HUES64 (cell line): Measurements from ENCODE around the gene PPARA.

Experiments
- H3K27ac ChIP-seq: 2 replicates; pipeline ENCODE4 v1.7.0; 2013; ENCODE audit warnings: low read depth, low read length, inconsistent platforms
- H3K27me3 ChIP-seq: 2 replicates; pipeline ENCODE4 v1.6.1; 2013; ENCODE audit warnings: mild to moderate bottlenecking, low read length; ENCODE audit not compliant: insufficient read depth
- H3K36me3 ChIP-seq: 2 replicates; pipeline ENCODE4 v1.6.1; 2013; ENCODE audit warnings: mild to moderate bottlenecking, low read length; ENCODE audit not compliant: insufficient read depth
- H3K4me1 ChIP-seq: 2 replicates; pipeline ENCODE4 v1.6.1; 2013; ENCODE audit warnings: mild to moderate bottlenecking, low read length, moderate library complexity; ENCODE audit not compliant: insufficient read depth
- H3K4me3 ChIP-seq: 2 replicates; pipeline ENCODE4 v1.5.1; 2013; ENCODE audit warnings: mild to moderate bottlenecking, low read length, moderate library complexity
- H3K9ac ChIP-seq: 2 replicates; pipeline ENCODE4 v1.6.1; 2013; ENCODE audit warnings: mild to moderate bottlenecking, low read depth, low read length
- H3K9me3 ChIP-seq: 2 replicates; pipeline ENCODE4 v1.6.1; 2013; ENCODE audit warnings: low read depth, low read length; ENCODE audit not compliant: insufficient read depth
- WGBS: fragments of 150-250, 120-280 bp; methylation state at CpG from one replicate; pipeline ENCODE4 v1.1.7; 2013; ENCODE audit warnings: missing lambda C conversion rate; 5-methylcytosine and 5-hydroxymethylcytosine counted together

PPARA gene

GRCh38 chr22:46140989-46141928, 9.1 kb upstream of the PPARA start:
- Histone ChIP-seq H3K4me1 (no peaks in the 10 kb centered on the region), H3K9me3 (no peaks in the 10 kb centered on the region), H3K4me3 (no peak overlapping the region), H3K27ac (no peak overlapping the region), H3K27me3 (0 out of 2 replicates have a peak, but pooled peaks cover 2% of the 10 kb centered on the region), H3K36me3 (no peaks in the 10 kb centered on the region), H3K9ac (no peak overlapping the region)
- WGBS, result 88% methylated on average over 16 of the region's 16 CpGs

GRCh38 chr22:46142548-46143490, 7.5 kb upstream of the PPARA start:
- peaks cover 16% of the 10 kb centered on the region for H3K27me3 ChIP-seq

GRCh38 chr22:46143491-46144147, 6.7 kb upstream of the PPARA start:
- Histone ChIP-seq H3K9me3 (no peaks in the 10 kb centered on the region), H3K4me3 (no peak overlapping the region), H3K4me1 (no peaks in the 10 kb centered on the region), H3K36me3 (no peaks in the 10 kb centered on the region), H3K27ac (no peak overlapping the region), H3K27me3 (peaks cover 24% of the 10 kb centered on the region), H3K9ac (no peak overlapping the region)
- WGBS, result 94% methylated on average over 7 of the region's 8 CpGs

More at GRCh38 chr22:46142548-46143490, 7.5 kb upstream of the PPARA start:
- Histone ChIP-seq H3K36me3 (no peaks in the 10 kb centered on the region), H3K9ac (no peak overlapping the region), H3K9me3 (no peaks in the 10 kb centered on the region), H3K4me3 (no peak overlapping the region), H3K4me1 (no peaks in the 10 kb centered on the region), H3K27ac (no peak overlapping the region)
- WGBS, result 90% methylated on average over 14 of the region's 14 CpGs

GRCh38 chr22:46145361-46145851, 4.9 kb upstream of the PPARA start:
- Histone ChIP-seq H3K27ac (no peak overlapping the region), H3K4me3 (no peak overlapping the region), H3K9me3 (no peaks in the 10 kb centered on the region), H3K9ac (no peak overlapping the region), H3K4me1 (no peaks in the 10 kb centered on the region), H3K36me3 (no peaks in the 10 kb centered on the region), H3K27me3 (peaks cover 39% of the 10 kb centered on the region)
- 91% methylated on average over 14 of the region's 14 CpGs for WGBS

GRCh38 chr22:46145896-46146295, 4.4 kb upstream of the PPARA start:
- Histone ChIP-seq H3K4me1 (no peaks in the 10 kb centered on the region), H3K36me3 (no peaks in the 10 kb centered on the region), H3K9me3 (no peaks in the 10 kb centered on the region), H3K27ac (no peak overlapping the region), H3K4me3 (no peak overlapping the region), H3K9ac (no peak overlapping the region), H3K27me3 (peaks cover 42% of the 10 kb centered on the region)
- WGBS, result 91% methylated on average over 11 of the region's 11 CpGs

- H3K4me3 ChIP-seq, result no peak overlapping the region
- no peaks in the 10 kb centered on the region for H3K9me3 ChIP-seq
- no peaks in the 10 kb centered on the region for H3K4me1 ChIP-seq
- H3K27ac ChIP-seq, result no peak overlapping the region
- H3K27me3 ChIP-seq, result peaks cover 46% of the 10 kb centered on the region
- no peaks in the 10 kb centered on the region for H3K36me3 ChIP-seq
- H3K9ac ChIP-seq, result no peak overlapping the region
- WGBS, result 88% methylated on average over 4 of the region's 4 CpGs
These were observed 4.0 kb upstream of the PPARA start for GRCh38 chr22:46146329-46146728.

- H3K4me3 ChIP-seq, result no peak overlapping the region
- WGBS, result 91% methylated on average over 7 of the region's 7 CpGs
These were observed 3.3 kb upstream of the PPARA start for GRCh38 chr22:46147061-46147460.

GRCh38 chr22:46147471-46148267, 2.7 kb upstream of the PPARA start:
- H3K27ac ChIP-seq, result no peak overlapping the region
- H3K27me3 ChIP-seq, result peaks cover 58% of the 10 kb centered on the region
- no peaks in the 10 kb centered on the region for H3K9me3 ChIP-seq
- 75% methylated on average over 19 of the region's 19 CpGs for WGBS
- no peaks in the 10 kb centered on the region for H3K36me3 ChIP-seq
- H3K4me1 ChIP-seq, result no peaks in the 10 kb centered on the region
- H3K4me3 ChIP-seq, result no peak overlapping the region
- H3K9ac ChIP-seq, result no peak overlapping the region

More at GRCh38 chr22:46147061-46147460, 3.3 kb upstream of the PPARA start:
- no peaks in the 10 kb centered on the region for H3K36me3 ChIP-seq
- no peak overlapping the region for H3K27ac ChIP-seq
- H3K9ac ChIP-seq, result no peak overlapping the region
- H3K27me3 ChIP-seq, result peaks cover 53% of the 10 kb centered on the region
- no peaks in the 10 kb centered on the region for H3K9me3 ChIP-seq
- H3K4me1 ChIP-seq, result no peaks in the 10 kb centered on the region

GRCh38 chr22:46148336-46148735, 2.0 kb upstream of the PPARA start:
- no peak overlapping the region for H3K9ac ChIP-seq
- no peaks in the 10 kb centered on the region for H3K9me3 ChIP-seq
- no peak overlapping the region for H3K4me3 ChIP-seq
- H3K27me3 ChIP-seq, result peaks cover 59% of the 10 kb centered on the region
- H3K36me3 ChIP-seq, result no peaks in the 10 kb centered on the region
- H3K4me1 ChIP-seq, result no peaks in the 10 kb centered on the region
- H3K27ac ChIP-seq, result no peak overlapping the region
- WGBS, result 83% methylated on average over 8 of the region's 8 CpGs
